PC-9 (cell line): Measurements from ENCODE around the gene MBNL2. TPM values are rescaled to one million over a fixed set of nuclear protein-coding genes. Genes with fewer than 3 reads are reported as not detected.

Source experiments
- BruUV-seq: library from RNA; stranded (reverse); fragments of 400-500 nt; replicated peaks from 2 replicates; lab custom pipeline; 2021; lab: Mats Ljungman, UMichigan
- CTCF ChIA-PET: fragments of 300-600 bp; sonication (Branson Sonifier 250); formaldehyde crosslinking; loops from one replicate; lab custom pipeline; 2022; ENCODE audit warnings: antibody characterized with exemption; lab: Charles Lee
- POLR2A ChIA-PET: fragments of 300-600 bp; sonication (Branson Sonifier 250); formaldehyde crosslinking; loops from one replicate; lab custom pipeline; 2022; ENCODE audit warnings: antibody characterized with exemption; ENCODE audit not compliant: unreplicated experiment; lab: Charles Lee
- DNase-seq, 2 experiments: peaks; one replicate each; pipeline versions ENCODE4 v3.0.0 to v3.0.0-alpha.2; 2015 to 2022; ENCODE audit warnings: mixed read lengths in 1 of 2
- H2AFZ ChIP-seq: fragments of 200-600 bp; sonication (generic); 2 replicates; pipeline ENCODE4 v1.8.1; 2017; ENCODE audit warnings: antibody characterized with exemption
- H3F3A ChIP-seq: fragments of 200-600 bp; sonication (generic); 2 replicates; pipeline ENCODE4 v1.8.1; 2017; ENCODE audit warnings: antibody characterized with exemption, mild to moderate bottlenecking, low read depth; ENCODE audit not compliant: insufficient read depth
- H3K27ac ChIP-seq: fragments of 200-600 bp; sonication (generic); 2 replicates; pipeline ENCODE4 v1.6.1; 2016; ENCODE audit warnings: mixed run types
- H3K27me3 ChIP-seq: fragments of 200-600 bp; sonication (generic); 2 replicates; pipeline ENCODE4 v1.6.1; 2016; ENCODE audit warnings: low read depth, mixed run types; ENCODE audit not compliant: insufficient read depth
- H3K36me3 ChIP-seq: fragments of 200-600 bp; sonication (generic); 2 replicates; pipeline ENCODE4 v1.6.1; 2016; ENCODE audit warnings: low read depth, mixed run types
- H3K4me1 ChIP-seq: fragments of 200-600 bp; sonication (generic); replicated peaks from 2 replicates; pipeline ENCODE4 v1.6.1; 2016; ENCODE audit warnings: mixed run types; ENCODE audit not compliant: insufficient read depth
- H3K4me2 ChIP-seq: fragments of 200-600 bp; sonication (generic); 2 replicates; pipeline ENCODE4 v1.6.1; 2017; ENCODE audit warnings: mixed run types
- H3K4me3 ChIP-seq: fragments of 200-600 bp; sonication (generic); 2 replicates; pipeline ENCODE4 v1.6.1; 2016; ENCODE audit warnings: mixed run types
- H3K79me2 ChIP-seq: fragments of 200-600 bp; sonication (generic); 2 replicates; pipeline ENCODE4 v1.6.1; 2017; ENCODE audit warnings: low read depth, mixed run types
- H3K9me2 ChIP-seq: fragments of 200-600 bp; sonication (generic); 2 replicates; pipeline ENCODE4 v1.8.1; 2017; ENCODE audit warnings: mild to moderate bottlenecking; ENCODE audit not compliant: insufficient read depth
- H3K9me3 ChIP-seq: fragments of 200-600 bp; sonication (generic); 2 replicates; pipeline ENCODE4 v1.8.1; 2016; ENCODE audit warnings: low read depth; ENCODE audit not compliant: insufficient read depth
- H4K20me1 ChIP-seq: fragments of 200-600 bp; sonication (generic); 2 replicates; pipeline ENCODE4 v1.8.1; 2017; ENCODE audit not compliant: insufficient read depth
- EZH2 ChIP-seq: fragments of 200-600 bp; sonication (generic); IDR thresholded peaks from 2 replicates; pipeline ENCODE4 v1.8.0; 2017; ENCODE audit warnings: antibody characterized with exemption, low read depth
- intact Hi-C: fragments of 100-400 bp; cut with micrococcal nuclease; formaldehyde crosslinking; loops from one replicate; pipeline ENCODE4 v1.10.0; 2022; ENCODE audit not compliant: unreplicated experiment
- total RNA-seq: library from RNA; stranded (reverse); gene quantifications from 2 replicates; pipeline ENCODE4 v1.2.3, GENCODE V29; 2021
- TF ChIP-seq, protein P1 (sequence below): fragments of 200-600 bp; sonication (generic); conservative IDR thresholded peaks from 2 replicates; pipeline ENCODE4 v1.6.1; 2017; ENCODE audit warnings: mixed run types, antibody characterized with exemption, mild to moderate bottlenecking, moderate library complexity

Gene MBNL2
- total RNA-seq, 1 experiment from 2014 or later = 91.3 TPM

DNA sequence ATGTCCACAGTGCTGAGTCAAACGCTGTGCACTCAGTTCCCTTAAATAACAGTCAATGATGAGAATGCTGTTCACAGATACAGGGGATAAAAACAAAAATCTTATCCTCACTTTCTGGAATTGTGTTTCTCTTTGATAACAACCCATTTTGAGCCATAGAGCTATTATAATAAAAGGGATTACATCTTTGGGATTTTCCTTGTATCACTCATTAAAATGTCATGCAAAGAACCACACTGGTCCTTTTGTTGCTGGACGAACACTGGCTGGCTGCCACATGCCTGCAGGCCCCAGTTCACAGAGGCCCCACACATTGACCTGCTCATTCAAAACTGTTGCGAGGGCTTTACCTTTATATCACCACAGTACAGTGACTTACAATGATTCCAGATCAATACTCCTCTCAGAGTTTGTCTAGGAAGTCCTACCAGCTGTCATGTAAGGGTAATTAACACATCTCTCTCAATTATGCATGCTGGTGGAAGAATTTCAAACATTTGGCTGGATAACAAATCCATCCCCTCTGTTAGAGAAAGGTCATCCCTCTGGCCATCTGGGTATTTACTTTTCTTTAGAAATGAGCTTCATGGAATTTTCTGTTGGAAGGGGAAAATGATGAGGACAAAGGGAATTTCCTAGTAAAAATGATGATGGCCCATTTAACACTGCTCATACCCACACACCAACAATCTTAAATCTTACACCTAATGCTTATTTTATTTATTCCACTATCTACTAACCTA is 85.9 kb downstream of the MBNL2 start:
- Histone ChIP-seq H3F3A (peaks cover 47% of the 10 kb centered on the region), H3K27ac (no peak overlapping the region), H2AFZ (no peak overlapping the region), H3K4me2 (no peak overlapping the region), H3K36me3 (peaks cover 57% of the 10 kb centered on the region), H3K9me3 (no peaks in the 10 kb centered on the region), H3K9me2 (no peaks in the 10 kb centered on the region; the same call in 1 of the 2 replicates), H3K4me1 (peaks cover 14% of the 10 kb centered on the region; the same call in 1 of the 2 replicates), H3K27me3 (no peaks in the 10 kb centered on the region), H4K20me1 (peaks cover 65% of the 10 kb centered on the region), H3K4me3 (no peak overlapping the region), H3K79me2 (peaks cover 98% of the 10 kb centered on the region)
- POLR2A ChIA-PET = interaction anchor here (0.5 to 0.8 kb wide), 3 partner anchors 9 to 88 kb away, joined by 4 to 5 read pairs (median 5); no protein-coding TSS in a partner anchor
- intact Hi-C loops = no loop called here
- TF ChIP-seq, protein P1, sequence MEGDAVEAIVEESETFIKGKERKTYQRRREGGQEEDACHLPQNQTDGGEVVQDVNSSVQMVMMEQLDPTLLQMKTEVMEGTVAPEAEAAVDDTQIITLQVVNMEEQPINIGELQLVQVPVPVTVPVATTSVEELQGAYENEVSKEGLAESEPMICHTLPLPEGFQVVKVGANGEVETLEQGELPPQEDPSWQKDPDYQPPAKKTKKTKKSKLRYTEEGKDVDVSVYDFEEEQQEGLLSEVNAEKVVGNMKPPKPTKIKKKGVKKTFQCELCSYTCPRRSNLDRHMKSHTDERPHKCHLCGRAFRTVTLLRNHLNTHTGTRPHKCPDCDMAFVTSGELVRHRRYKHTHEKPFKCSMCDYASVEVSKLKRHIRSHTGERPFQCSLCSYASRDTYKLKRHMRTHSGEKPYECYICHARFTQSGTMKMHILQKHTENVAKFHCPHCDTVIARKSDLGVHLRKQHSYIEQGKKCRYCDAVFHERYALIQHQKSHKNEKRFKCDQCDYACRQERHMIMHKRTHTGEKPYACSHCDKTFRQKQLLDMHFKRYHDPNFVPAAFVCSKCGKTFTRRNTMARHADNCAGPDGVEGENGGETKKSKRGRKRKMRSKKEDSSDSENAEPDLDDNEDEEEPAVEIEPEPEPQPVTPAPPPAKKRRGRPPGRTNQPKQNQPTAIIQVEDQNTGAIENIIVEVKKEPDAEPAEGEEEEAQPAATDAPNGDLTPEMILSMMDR = no peak
- CTCF ChIA-PET = no interaction called here
- peak; percentile 46 to 59 for DNase-seq
- BruUV-seq = no TSS peak

DNA sequence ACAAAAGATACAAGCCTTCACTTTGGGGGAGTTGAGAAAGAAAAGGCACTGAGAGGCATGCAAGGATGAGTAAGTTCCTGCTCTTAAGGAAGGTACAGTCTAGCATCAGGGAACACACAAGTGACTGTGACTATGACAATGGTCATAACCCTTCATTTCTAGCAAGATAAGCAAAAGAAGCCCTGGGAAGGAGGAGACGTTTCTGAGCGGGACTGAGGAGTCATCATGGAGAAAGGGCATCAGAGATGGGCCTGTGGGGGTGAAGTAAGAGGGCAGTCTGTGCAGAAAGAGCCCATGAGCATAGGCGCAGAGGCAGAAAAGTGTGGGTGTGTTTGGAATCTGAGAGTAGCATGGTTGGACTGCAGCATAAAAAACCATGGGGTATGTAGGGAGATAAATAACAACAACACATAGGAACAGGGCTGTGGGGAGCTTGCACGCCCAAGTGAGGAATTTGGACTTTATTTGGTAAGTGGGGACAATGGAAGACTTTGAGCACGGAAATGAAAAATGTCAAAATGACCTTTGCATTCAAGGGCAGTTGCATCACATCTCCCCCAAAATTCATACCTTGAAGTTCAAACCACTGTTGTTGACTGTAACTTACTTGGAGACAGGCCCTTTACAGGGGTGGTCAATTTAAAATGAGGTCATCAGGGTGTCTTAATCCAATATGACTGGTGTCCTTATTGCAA is 86.7 kb downstream of the MBNL2 start:
- no peak for DNase-seq
- H2AFZ ChIP-seq = no peak overlapping the region

DNA sequence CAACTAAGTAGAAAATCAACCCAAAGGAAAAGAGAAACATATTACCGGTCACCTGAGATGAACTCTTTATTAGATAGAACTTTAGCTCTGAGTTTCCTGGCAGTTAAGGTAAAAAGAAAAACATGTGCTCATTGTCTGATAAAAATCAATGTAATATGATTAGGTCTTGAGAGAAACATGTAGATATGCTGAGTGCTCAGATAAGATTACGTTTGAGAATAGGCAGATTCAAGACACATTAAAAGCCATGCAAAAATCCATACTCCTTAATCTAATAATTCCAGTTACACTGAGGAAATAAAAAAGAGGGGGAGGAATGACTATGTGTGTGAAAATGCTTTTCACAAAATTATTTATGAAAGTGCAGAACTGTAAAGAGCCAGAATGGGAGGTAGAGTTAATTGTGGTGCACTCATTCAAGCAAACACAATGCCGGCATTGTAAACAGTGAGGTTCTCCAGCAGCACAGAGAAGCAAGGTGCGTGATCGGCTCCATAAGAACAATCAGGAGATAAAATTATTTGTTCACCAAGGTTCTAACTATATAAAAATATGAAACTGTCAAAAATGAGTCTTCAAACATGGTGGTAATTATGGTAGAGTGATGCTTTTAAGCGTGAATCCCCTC is 88.8 kb downstream of the MBNL2 start:
- peaks cover 69% of the 10 kb centered on the region for H3K36me3 ChIP-seq
- H4K20me1 ChIP-seq = peaks cover 72% of the 10 kb centered on the region
- peaks cover 14% of the 10 kb centered on the region; the same call in 1 of the 2 replicates for H3K4me1 ChIP-seq
- no peaks in the 10 kb centered on the region for H3K9me3 ChIP-seq
- intact Hi-C loops = no loop called here
- H3K9me2 ChIP-seq = no peaks in the 10 kb centered on the region
- H3K4me3 ChIP-seq = no peak overlapping the region
- BruUV-seq = no TSS peak
- no peak for DNase-seq
- TF ChIP-seq, protein P1 = no peak
- TF ChIP-seq EZH2 = no peak
- H3K4me2 ChIP-seq = no peak overlapping the region
- CTCF ChIA-PET = no interaction called here
- POLR2A ChIA-PET = no interaction called here
- H2AFZ ChIP-seq = no peak overlapping the region
- H3K27ac ChIP-seq = no peak overlapping the region
- H3F3A ChIP-seq = peaks cover 32% of the 10 kb centered on the region
- H3K79me2 ChIP-seq = peaks cover 96% of the 10 kb centered on the region
- H3K27me3 ChIP-seq = no peaks in the 10 kb centered on the region

More for the DNA sequence above, 86.7 kb downstream of the MBNL2 start:
- Histone ChIP-seq H3K79me2 (peaks cover 98% of the 10 kb centered on the region), H3K27ac (no peak overlapping the region), H3K9me3 (no peaks in the 10 kb centered on the region), H3K27me3 (no peaks in the 10 kb centered on the region), H3F3A (peaks cover 40% of the 10 kb centered on the region), H3K4me3 (no peak overlapping the region), H3K36me3 (peaks cover 65% of the 10 kb centered on the region), H3K4me2 (no peak overlapping the region), H3K4me1 (peaks cover 14% of the 10 kb centered on the region; the same call in 1 of the 2 replicates), H4K20me1 (peaks cover 68% of the 10 kb centered on the region), H3K9me2 (no peaks in the 10 kb centered on the region; the same call in 1 of the 2 replicates)
- intact Hi-C loops = no loop called here
- no TSS peak for BruUV-seq
- CTCF ChIA-PET = no interaction called here
- TF ChIP-seq, protein P1 = no peak
- no peak for TF ChIP-seq EZH2
- POLR2A ChIA-PET = no interaction called here
